Measurements from ENCODE around the gene NDUFB6.
"Not testable (repeated sequence)": the region's sequence is repeated elsewhere in the genome, so short reads cannot be mapped to it uniquely, and the experiment has no call there.

NDUFB6 gene

DNA sequence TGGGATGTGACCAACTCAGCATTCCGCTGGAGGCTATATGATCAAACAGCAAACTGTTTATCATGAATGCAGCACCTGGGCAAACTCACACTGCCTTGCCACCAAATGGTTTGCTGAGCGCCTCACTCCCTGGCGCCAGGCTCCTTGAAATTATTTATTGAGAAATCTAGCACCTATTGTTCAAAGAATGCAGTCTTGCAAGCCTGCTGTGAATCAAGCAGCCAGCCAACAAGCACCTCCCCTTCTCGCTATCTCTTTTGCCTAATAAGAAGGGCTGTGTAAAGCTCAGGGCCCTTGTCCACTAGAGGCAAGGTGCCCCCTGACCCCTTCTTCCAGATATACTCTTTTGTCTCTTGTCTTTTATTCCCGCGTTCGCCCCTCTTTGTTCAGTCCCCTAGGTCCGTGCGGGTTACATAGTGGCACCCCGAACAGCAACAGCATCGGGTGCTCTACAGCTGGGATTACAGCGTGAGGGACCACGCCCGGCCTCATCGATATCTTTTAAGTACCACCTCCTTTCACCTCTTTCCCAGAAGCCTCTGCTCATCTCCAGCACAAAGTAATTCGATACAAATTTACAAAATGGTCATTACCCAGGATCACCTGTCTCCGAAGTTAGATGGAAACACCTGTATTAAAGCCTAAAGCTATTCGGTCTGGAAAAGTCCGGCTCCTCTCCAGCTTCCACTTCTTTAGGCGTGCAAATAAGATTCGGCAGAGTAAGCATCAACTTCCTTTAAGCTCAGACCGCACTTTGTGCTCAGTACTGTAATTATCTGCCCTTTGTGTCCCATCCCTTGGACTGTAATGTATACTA is 47.9 kb downstream of the NDUFB6 start:
- H3K4me3 ChIP-seq (ENCODE audit: low read depth in 1 of 2, low read length in 2 of 2) = peak overlapping the region; percentile 93 to 98
- no peaks in the 10 kb centered on the region for H3K9me3 ChIP-seq (ENCODE audit: control insufficient read depth in 1 of 2, low read length in 2 of 2)
- peak overlapping the region; percentile 81 to 83 for H3K9ac ChIP-seq (ENCODE audit: low read depth in 1 of 2, low read length in 2 of 2)
- no peaks in the 10 kb centered on the region for H3K36me3 ChIP-seq (ENCODE audit: control insufficient read depth in 1 of 2, insufficient read depth in 2 of 2, low read length in 2 of 2)
- peak overlapping the region; percentile 60 for H3K27ac ChIP-seq (ENCODE audit: low read depth, low read length)
- H3K4me1 ChIP-seq (ENCODE audit: control insufficient read depth in 1 of 2, insufficient read depth in 2 of 2, low read length in 2 of 2) = peaks cover 15 to 16% of the 10 kb centered on the region in 2 donors
- no peaks in the 10 kb centered on the region for H3K27me3 ChIP-seq (ENCODE audit: control insufficient read depth in 1 of 2, insufficient read depth in 2 of 2, low read length in 2 of 2)

DNA sequence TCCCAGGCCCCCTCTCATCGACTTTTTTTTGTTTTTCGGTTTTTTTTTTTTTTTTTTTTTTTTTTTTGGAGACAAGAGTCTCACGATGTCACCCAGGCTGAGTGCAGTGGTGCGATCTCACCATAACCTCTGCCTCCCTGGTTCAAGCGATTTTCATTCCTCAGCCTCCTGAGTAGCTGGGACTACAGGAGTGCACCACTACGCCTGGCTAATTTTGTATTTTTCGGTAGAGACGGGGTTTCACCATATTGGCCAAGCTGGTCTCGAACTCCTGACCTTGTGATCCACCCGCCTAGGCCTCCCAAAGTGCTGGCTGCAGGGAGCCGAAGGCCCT is 48.4 kb downstream of the NDUFB6 start:
- H3K4me1 ChIP-seq (ENCODE audit: control insufficient read depth in 1 of 2, insufficient read depth in 2 of 2, low read length in 2 of 2) = peaks cover 15 to 16% of the 10 kb centered on the region in 2 donors
- not testable (repeated sequence) for H3K9me3 ChIP-seq (ENCODE audit: control insufficient read depth in 1 of 2, low read length in 2 of 2); H3K27me3 ChIP-seq (ENCODE audit: control insufficient read depth in 1 of 2, insufficient read depth in 2 of 2, low read length in 2 of 2); H3K36me3 ChIP-seq (ENCODE audit: control insufficient read depth in 1 of 2, insufficient read depth in 2 of 2, low read length in 2 of 2); H3K27ac ChIP-seq (ENCODE audit: low read depth, low read length)
- H3K4me3 ChIP-seq (ENCODE audit: low read depth in 1 of 2, low read length in 2 of 2) = peak overlapping the region; percentile 93 to 98
- peak overlapping the region in 1 of 2 donors; percentile 81 for H3K9ac ChIP-seq (ENCODE audit: low read depth in 1 of 2, low read length in 2 of 2)

DNA sequence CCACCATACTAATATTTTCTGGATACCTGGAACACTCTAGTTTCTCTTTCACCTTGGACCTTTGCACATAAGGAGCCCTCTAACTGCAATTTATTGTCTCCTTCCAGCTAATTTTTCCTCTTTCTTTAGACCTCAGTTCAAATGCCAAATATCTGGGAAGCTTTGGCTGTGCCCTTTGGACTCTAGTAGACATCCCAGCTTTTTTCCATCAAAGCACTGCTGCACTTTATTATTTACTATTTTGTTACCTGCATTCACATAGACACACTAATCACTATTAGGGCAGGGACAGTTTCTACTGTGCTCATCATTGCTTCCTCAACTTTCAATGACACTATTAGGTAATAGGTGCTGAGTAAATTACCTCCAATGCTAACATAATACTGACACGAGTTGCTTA is 49.0 kb downstream of the NDUFB6 start:
- peaks cover 15 to 16% of the 10 kb centered on the region in 2 donors for H3K4me1 ChIP-seq (ENCODE audit: control insufficient read depth in 1 of 2, insufficient read depth in 2 of 2, low read length in 2 of 2)
- H3K4me3 ChIP-seq (ENCODE audit: low read depth in 1 of 2, low read length in 2 of 2) = no peak overlapping the region
- H3K9ac ChIP-seq (ENCODE audit: low read depth in 1 of 2, low read length in 2 of 2) = no peak overlapping the region
- H3K27ac ChIP-seq (ENCODE audit: low read depth, low read length) = no peak overlapping the region
- no peaks in the 10 kb centered on the region for H3K9me3 ChIP-seq (ENCODE audit: control insufficient read depth in 1 of 2, low read length in 2 of 2)
- no peaks in the 10 kb centered on the region for H3K36me3 ChIP-seq (ENCODE audit: control insufficient read depth in 1 of 2, insufficient read depth in 2 of 2, low read length in 2 of 2)
- no peaks in the 10 kb centered on the region for H3K27me3 ChIP-seq (ENCODE audit: control insufficient read depth in 1 of 2, insufficient read depth in 2 of 2, low read length in 2 of 2)

DNA sequence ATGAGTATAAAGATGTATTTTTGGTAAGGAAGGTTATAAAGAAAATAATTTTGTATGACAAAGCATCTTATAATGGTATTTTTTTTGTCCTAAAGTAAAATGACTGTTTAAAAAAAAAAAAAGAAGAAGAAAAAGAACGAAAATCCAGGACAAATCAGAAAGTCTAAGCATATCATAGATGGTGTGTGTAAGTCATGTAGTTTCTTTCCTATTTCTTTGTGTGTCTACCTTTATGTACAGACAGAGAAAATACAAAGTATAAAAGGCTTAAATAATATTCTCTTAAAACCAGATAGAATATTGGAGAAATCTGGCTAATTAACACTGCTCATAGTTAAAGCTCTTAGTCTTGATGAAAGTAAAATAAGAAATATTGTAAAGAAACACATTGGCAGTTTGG is 54.7 kb downstream of the NDUFB6 start:
- no peaks in the 10 kb centered on the region for H3K36me3 ChIP-seq (ENCODE audit: control insufficient read depth in 1 of 2, insufficient read depth in 2 of 2, low read length in 2 of 2)
- H3K9ac ChIP-seq (ENCODE audit: low read depth in 1 of 2, low read length in 2 of 2) = no peak overlapping the region
- H3K4me3 ChIP-seq (ENCODE audit: low read depth in 1 of 2, low read length in 2 of 2) = no peak overlapping the region
- H3K9me3 ChIP-seq (ENCODE audit: control insufficient read depth in 1 of 2, low read length in 2 of 2) = peaks cover 0 to 4% of the 10 kb centered on the region in 2 donors
- no peaks in the 10 kb centered on the region for H3K4me1 ChIP-seq (ENCODE audit: control insufficient read depth in 1 of 2, insufficient read depth in 2 of 2, low read length in 2 of 2)
- no peaks in the 10 kb centered on the region for H3K27me3 ChIP-seq (ENCODE audit: control insufficient read depth in 1 of 2, insufficient read depth in 2 of 2, low read length in 2 of 2)
- H3K27ac ChIP-seq (ENCODE audit: low read depth, low read length) = no peak overlapping the region

DNA sequence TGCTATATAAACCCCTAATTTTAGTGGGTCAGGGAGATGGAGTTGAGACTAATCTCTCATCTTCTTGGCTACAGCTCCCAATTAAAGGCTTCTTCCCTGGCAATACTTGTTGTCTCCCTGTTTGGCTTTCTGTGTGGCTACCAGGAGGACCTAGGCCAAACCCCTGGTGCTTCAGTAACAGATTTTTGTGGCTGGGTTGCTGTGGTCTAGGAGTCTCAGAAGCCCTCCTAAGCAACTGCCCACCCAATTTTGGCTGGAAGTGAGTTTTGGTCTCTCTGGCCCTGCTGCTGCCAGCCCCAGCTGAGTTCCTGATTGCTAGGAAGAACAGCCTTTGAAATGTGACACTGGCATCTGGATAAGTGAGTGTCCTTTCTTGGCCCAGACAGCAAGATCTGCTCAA is 56.7 kb downstream of the NDUFB6 start:
- Histone ChIP-seq H3K36me3 (ENCODE audit: control insufficient read depth in 1 of 2, insufficient read depth in 2 of 2, low read length in 2 of 2) (no peaks in the 10 kb centered on the region), H3K9ac (ENCODE audit: low read depth in 1 of 2, low read length in 2 of 2) (no peak overlapping the region), H3K9me3 (ENCODE audit: control insufficient read depth in 1 of 2, low read length in 2 of 2) (peaks cover 0 to 4% of the 10 kb centered on the region in 2 donors), H3K4me1 (ENCODE audit: control insufficient read depth in 1 of 2, insufficient read depth in 2 of 2, low read length in 2 of 2) (no peaks in the 10 kb centered on the region), H3K4me3 (ENCODE audit: low read depth in 1 of 2, low read length in 2 of 2) (no peak overlapping the region), H3K27me3 (ENCODE audit: control insufficient read depth in 1 of 2, insufficient read depth in 2 of 2, low read length in 2 of 2) (no peaks in the 10 kb centered on the region), H3K27ac (ENCODE audit: low read depth, low read length) (no peak overlapping the region)

DNA sequence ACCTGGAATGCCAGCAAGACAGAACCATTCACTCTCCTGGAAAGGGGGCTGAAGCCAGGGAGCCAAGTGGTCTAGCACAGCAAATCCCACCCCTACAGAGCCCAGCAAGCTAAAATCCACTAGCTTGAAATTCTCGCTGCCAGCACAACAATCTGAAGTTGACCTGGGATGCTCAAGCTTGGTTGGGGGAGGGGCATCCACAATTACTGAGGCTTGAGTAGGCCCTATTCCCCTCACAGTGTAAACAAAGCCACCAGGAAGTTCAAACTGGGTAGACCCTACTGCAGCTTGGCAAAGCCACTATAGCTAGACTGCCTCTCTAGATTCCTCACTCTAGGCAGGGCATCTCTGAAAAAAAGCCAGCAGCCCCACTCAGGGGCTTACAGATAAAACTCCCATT is 64.2 kb downstream of the NDUFB6 start:
- Histone ChIP-seq H3K4me3 (ENCODE audit: low read depth in 1 of 2, low read length in 2 of 2) (no peak overlapping the region), H3K4me1 (ENCODE audit: control insufficient read depth in 1 of 2, insufficient read depth in 2 of 2, low read length in 2 of 2) (no peaks in the 10 kb centered on the region), H3K36me3 (ENCODE audit: control insufficient read depth in 1 of 2, insufficient read depth in 2 of 2, low read length in 2 of 2) (no peaks in the 10 kb centered on the region), H3K9ac (ENCODE audit: low read depth in 1 of 2, low read length in 2 of 2) (no peak overlapping the region), H3K27ac (ENCODE audit: low read depth, low read length) (no peak overlapping the region), H3K27me3 (ENCODE audit: control insufficient read depth in 1 of 2, insufficient read depth in 2 of 2, low read length in 2 of 2) (no peaks in the 10 kb centered on the region), H3K9me3 (ENCODE audit: control insufficient read depth in 1 of 2, low read length in 2 of 2) (no peaks in the 10 kb centered on the region)

DNA sequence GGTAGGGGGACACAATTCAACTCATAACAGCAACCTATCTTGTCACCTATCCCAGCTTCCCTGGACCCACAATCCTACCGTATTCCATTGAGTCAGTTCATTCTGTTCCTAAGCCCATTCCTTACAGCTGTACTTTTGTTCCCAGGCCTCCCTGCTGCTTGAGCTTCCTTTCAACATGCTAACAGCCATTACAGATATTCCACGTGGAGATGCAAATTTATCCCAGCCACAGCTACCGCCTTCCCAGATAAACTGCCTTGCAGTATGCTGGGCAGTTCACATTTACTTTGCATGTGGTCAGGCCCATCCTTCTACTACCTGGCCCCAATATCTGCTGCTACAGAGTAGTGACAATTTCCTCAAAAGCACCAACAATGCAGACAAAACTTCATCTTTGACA is 70.0 kb downstream of the NDUFB6 start:
- H3K27me3 ChIP-seq (ENCODE audit: control insufficient read depth in 1 of 2, insufficient read depth in 2 of 2, low read length in 2 of 2) = no peaks in the 10 kb centered on the region
- no peak overlapping the region for H3K27ac ChIP-seq (ENCODE audit: low read depth, low read length)
- no peaks in the 10 kb centered on the region for H3K4me1 ChIP-seq (ENCODE audit: control insufficient read depth in 1 of 2, insufficient read depth in 2 of 2, low read length in 2 of 2)
- H3K9ac ChIP-seq (ENCODE audit: low read depth in 1 of 2, low read length in 2 of 2) = no peak overlapping the region
- H3K9me3 ChIP-seq (ENCODE audit: control insufficient read depth in 1 of 2, low read length in 2 of 2) = no peaks in the 10 kb centered on the region
- H3K36me3 ChIP-seq (ENCODE audit: control insufficient read depth in 1 of 2, insufficient read depth in 2 of 2, low read length in 2 of 2) = peaks cover 6 to 19% of the 10 kb centered on the region in 2 donors
- no peak overlapping the region for H3K4me3 ChIP-seq (ENCODE audit: low read depth in 1 of 2, low read length in 2 of 2)
